HepG2 (cell line): ENCODE results near the gene MICAL3. TPM values are rescaled to one million over a fixed set of nuclear protein-coding genes. Genes with fewer than 3 reads are reported as not detected.

Source experiments
- AHR ChIP-seq: IDR thresholded peaks from 2 replicates; pipeline ENCODE4 v1.6.1; 2018; ENCODE audit warnings: missing genetic modification reagents, missing compliant biosample characterization
- HHEX ChIP-seq: IDR thresholded peaks from 2 replicates; pipeline ENCODE4 v1.6.1; 2016; ENCODE audit warnings: control low read depth
- KDM4B ChIP-seq: sonication (generic); formaldehyde crosslinking; IDR thresholded peaks from 2 replicates; pipeline ENCODE4 v1.4.0; 2020; ENCODE audit warnings: missing genetic modification reagents
- MAFF ChIP-seq: IDR thresholded peaks from 2 replicates; pipeline ENCODE4 v1.6.1; 2011; ENCODE audit warnings: low read depth, low read length, improper control_type of control experiment
- TAF1 ChIP-seq: sonication (generic); formaldehyde crosslinking; IDR thresholded peaks from 2 replicates; pipeline ENCODE4 v1.4.0; 2020; ENCODE audit warnings: missing genetic modification reagents
- TBX2 ChIP-seq: sonication (generic); formaldehyde crosslinking; IDR thresholded peaks from 2 replicates; pipeline ENCODE4 v1.5.0; 2020; ENCODE audit warnings: missing genetic modification reagents, mild to moderate bottlenecking, borderline replicate concordance
- U2AF2 ChIP-seq: fragments of 200-400 bp; formaldehyde crosslinking; IDR thresholded peaks from 2 replicates; pipeline ENCODE4 v1.6.1; 2017; ENCODE audit warnings: low read depth, mild to moderate bottlenecking, low read length
- YEATS2 ChIP-seq: sonication (generic); formaldehyde crosslinking; IDR thresholded peaks from 2 replicates; pipeline ENCODE4 v1.4.0; 2020; ENCODE audit warnings: missing genetic modification reagents, borderline replicate concordance
- ZFX ChIP-seq: sonication (generic); formaldehyde crosslinking; IDR thresholded peaks from 2 replicates; pipeline ENCODE4 v1.4.0; 2020; ENCODE audit warnings: mild to moderate bottlenecking, low read depth, missing genetic modification reagents, moderate library complexity
- ZKSCAN1 ChIP-seq: fragments of 150-350 bp; IDR thresholded peaks from 2 replicates; pipeline ENCODE4 v1.6.1; 2014; ENCODE audit warnings: low read length
- ZMYM4 ChIP-seq: sonication (generic); formaldehyde crosslinking; IDR thresholded peaks from 2 replicates; pipeline ENCODE4 v1.8.1; 2023; ENCODE audit warnings: mild to moderate bottlenecking, missing genetic modification reagents
- ZNF264 ChIP-seq: sonication (generic); formaldehyde crosslinking; IDR thresholded peaks from 2 replicates; pipeline ENCODE4 v1.4.0; 2020; ENCODE audit warnings: missing genetic modification reagents
- ZNF3 ChIP-seq: IDR thresholded peaks from 2 replicates; pipeline ENCODE4 v1.7.0; 2017; ENCODE audit warnings: inconsistent platforms
- ZNF615 ChIP-seq: sonication (generic); formaldehyde crosslinking; IDR thresholded peaks from 2 replicates; pipeline ENCODE4 v1.5.0; 2020; ENCODE audit warnings: mild to moderate bottlenecking, missing genetic modification reagents, borderline replicate concordance
- ZNF776 ChIP-seq: sonication (generic); formaldehyde crosslinking; IDR thresholded peaks from 2 replicates; pipeline ENCODE4 v1.4.0; 2020; ENCODE audit warnings: mild to moderate bottlenecking, missing genetic modification reagents
- polyA plus RNA-seq, 8 experiments: library from polyadenylated mRNA; depleted of rRNA in 3 of 8; stranded (reverse) in 7 of 8; unstranded in 1 of 8; fragments of >200 nt; fragmentation: Illumina TruSeq in 4 of 8; extraction: Trizol in 4 of 8; gene quantifications; 2 replicates each; pipeline versions ENCODE4 v1.2.1 to v1.2.3, GENCODE V29; 2011 to 2016; ENCODE audit warnings: low read depth in 4 of 8, missing spikeins in 1 of 8, mixed read lengths in 1 of 8; ENCODE audit not compliant: insufficient read depth in 1 of 8
- total RNA-seq, 5 experiments: library from RNA; depleted of rRNA; stranded (reverse); fragments of >200 nt; fragmentation: Illumina TruSeq; extraction: Trizol; gene quantifications; 2 replicates each; pipeline ENCODE4 v1.2.3, GENCODE V29; 2016; ENCODE audit warnings: low read depth in 1 of 5
- TF ChIP-seq, protein P1 (sequence below): sonication (generic); formaldehyde crosslinking; IDR thresholded peaks from 2 replicates; pipeline ENCODE4 v1.5.1; 2020; ENCODE audit warnings: missing genetic modification reagents, mild to moderate bottlenecking, borderline replicate concordance
- TF ChIP-seq, protein P2 (sequence below): sonication (generic); formaldehyde crosslinking; IDR thresholded peaks from 2 replicates; pipeline ENCODE4 v1.4.0; 2020; ENCODE audit warnings: missing genetic modification reagents, borderline replicate concordance
- TF ChIP-seq, protein P3 (sequence below): IDR thresholded peaks from 2 replicates; pipeline ENCODE4 v1.6.1; 2012; ENCODE audit warnings: low read depth, low read length, improper control_type of control experiment
- TF ChIP-seq, protein P4 (sequence below): sonication (generic); formaldehyde crosslinking; IDR thresholded peaks from 2 replicates; pipeline ENCODE4 v1.5.1; 2020; ENCODE audit warnings: missing genetic modification reagents, mild to moderate bottlenecking, borderline replicate concordance

MICAL3 gene
- total and polyA plus RNA-seq, 2 of the 13 experiments (the other 11 are each of a cell fraction or from before 2014, with no cell fraction given): 5.3 to 12.5 TPM

DNA sequence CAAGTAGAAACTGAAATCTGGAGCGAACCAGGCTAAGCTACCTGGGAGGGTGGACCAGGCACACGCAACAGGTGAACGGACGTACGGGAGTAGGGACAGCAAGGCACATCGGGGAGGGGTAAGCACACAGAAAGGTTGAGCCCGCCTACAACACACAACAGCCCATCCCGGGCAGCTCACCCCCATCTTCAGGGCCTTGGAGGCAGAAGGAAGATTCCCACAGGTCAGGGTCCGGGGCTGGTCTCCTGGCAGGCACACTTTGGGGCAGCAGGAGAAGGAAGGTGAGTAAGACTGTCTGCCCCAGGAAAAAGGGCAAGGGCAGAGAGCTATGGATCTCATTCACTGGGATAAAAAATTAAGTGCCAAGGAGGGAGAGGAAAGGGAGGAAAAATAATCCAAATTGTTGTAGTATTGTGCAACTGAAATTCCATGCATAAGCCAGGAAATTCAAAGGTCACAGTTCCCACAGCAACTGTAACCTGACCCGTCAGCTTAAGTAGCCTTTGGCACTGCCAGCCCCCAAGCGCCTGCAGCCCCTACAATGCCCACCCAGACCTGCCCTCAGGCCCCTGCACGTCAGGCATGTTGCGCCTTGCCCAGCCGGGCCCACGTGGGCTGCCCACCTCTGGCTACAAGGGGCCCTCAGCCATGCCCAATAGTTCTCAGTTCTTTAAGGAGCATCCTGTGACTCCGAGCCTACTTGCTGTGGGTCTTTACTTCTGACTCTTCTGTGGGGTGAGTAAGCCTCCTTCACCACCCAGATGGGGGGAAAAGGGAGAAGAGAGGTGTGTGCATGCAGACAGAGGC is 51.8 kb downstream of the MICAL3 start (continued):
- TF ChIP-seq ZKSCAN1 (0 out of 2 replicates have a peak, but pooled peaks have one; percentile 13), ZNF264 (CRISPR knock-in tag) (no peak), U2AF2 (no peak), KDM4B (CRISPR knock-in tag) (peak; percentile 47; the same call in 1 of the 2 replicates), HHEX (CRISPR knock-in tag) (no peak), TAF1 (CRISPR knock-in tag) (peak; percentile 36; the same call in 1 of the 2 replicates), ZNF776 (0 out of 2 replicates have a peak, but pooled peaks have one; percentile 21), AHR (CRISPR knock-in tag) (no peak), TBX2 (CRISPR knock-in tag) (peak; percentile 78; the same call in 1 of the 2 replicates), ZNF3 (CRISPR knock-in tag) (no peak), ZNF615 (CRISPR knock-in tag) (no peak), ZMYM4 (CRISPR knock-in tag) (0 out of 2 replicates have a peak, but pooled peaks have one; percentile 17), MAFF (no peak), YEATS2 (CRISPR knock-in tag) (no peak), ZFX (CRISPR knock-in tag) (0 out of 2 replicates have a peak, but pooled peaks have one; percentile 30)
- TF ChIP-seq, protein P1, sequence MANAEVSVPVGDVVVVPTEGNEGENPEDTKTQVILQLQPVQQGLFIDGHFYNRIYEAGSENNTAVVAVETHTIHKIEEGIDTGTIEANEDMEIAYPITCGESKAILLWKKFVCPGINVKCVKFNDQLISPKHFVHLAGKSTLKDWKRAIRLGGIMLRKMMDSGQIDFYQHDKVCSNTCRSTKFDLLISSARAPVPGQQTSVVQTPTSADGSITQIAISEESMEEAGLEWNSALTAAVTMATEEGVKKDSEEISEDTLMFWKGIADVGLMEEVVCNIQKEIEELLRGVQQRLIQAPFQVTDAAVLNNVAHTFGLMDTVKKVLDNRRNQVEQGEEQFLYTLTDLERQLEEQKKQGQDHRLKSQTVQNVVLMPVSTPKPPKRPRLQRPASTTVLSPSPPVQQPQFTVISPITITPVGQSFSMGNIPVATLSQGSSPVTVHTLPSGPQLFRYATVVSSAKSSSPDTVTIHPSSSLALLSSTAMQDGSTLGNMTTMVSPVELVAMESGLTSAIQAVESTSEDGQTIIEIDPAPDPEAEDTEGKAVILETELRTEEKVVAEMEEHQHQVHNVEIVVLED (CRISPR knock-in tag): no peak
- TF ChIP-seq, protein P2, sequence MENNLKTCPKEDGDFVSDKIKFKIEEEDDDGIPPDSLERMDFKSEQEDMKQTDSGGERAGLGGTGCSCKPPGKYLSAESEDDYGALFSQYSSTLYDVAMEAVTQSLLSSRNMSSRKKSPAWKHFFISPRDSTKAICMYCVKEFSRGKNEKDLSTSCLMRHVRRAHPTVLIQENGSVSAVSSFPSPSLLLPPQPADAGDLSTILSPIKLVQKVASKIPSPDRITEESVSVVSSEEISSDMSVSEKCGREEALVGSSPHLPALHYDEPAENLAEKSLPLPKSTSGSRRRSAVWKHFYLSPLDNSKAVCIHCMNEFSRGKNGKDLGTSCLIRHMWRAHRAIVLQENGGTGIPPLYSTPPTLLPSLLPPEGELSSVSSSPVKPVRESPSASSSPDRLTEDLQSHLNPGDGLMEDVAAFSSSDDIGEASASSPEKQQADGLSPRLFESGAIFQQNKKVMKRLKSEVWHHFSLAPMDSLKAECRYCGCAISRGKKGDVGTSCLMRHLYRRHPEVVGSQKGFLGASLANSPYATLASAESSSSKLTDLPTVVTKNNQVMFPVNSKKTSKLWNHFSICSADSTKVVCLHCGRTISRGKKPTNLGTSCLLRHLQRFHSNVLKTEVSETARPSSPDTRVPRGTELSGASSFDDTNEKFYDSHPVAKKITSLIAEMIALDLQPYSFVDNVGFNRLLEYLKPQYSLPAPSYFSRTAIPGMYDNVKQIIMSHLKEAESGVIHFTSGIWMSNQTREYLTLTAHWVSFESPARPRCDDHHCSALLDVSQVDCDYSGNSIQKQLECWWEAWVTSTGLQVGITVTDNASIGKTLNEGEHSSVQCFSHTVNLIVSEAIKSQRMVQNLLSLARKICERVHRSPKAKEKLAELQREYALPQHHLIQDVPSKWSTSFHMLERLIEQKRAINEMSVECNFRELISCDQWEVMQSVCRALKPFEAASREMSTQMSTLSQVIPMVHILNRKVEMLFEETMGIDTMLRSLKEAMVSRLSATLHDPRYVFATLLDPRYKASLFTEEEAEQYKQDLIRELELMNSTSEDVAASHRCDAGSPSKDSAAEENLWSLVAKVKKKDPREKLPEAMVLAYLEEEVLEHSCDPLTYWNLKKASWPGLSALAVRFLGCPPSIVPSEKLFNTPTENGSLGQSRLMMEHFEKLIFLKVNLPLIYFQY (CRISPR knock-in tag): no peak
- TF ChIP-seq, protein P3, sequence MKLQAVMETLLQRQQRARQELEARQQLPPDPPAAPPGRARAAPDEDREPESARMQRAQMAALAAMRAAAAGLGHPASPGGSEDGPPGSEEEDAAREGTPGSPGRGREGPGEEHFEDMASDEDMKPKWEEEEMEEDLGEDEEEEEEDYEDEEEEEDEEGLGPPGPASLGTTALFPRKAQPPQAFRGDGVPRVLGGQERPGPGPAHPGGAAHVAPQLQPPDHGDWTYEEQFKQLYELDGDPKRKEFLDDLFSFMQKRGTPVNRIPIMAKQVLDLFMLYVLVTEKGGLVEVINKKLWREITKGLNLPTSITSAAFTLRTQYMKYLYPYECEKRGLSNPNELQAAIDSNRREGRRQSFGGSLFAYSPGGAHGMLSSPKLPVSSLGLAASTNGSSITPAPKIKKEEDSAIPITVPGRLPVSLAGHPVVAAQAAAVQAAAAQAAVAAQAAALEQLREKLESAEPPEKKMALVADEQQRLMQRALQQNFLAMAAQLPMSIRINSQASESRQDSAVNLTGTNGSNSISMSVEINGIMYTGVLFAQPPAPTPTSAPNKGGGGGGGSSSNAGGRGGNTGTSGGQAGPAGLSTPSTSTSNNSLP: peak; percentile 38; the same call in 1 of the 2 replicates
- TF ChIP-seq, protein P4, sequence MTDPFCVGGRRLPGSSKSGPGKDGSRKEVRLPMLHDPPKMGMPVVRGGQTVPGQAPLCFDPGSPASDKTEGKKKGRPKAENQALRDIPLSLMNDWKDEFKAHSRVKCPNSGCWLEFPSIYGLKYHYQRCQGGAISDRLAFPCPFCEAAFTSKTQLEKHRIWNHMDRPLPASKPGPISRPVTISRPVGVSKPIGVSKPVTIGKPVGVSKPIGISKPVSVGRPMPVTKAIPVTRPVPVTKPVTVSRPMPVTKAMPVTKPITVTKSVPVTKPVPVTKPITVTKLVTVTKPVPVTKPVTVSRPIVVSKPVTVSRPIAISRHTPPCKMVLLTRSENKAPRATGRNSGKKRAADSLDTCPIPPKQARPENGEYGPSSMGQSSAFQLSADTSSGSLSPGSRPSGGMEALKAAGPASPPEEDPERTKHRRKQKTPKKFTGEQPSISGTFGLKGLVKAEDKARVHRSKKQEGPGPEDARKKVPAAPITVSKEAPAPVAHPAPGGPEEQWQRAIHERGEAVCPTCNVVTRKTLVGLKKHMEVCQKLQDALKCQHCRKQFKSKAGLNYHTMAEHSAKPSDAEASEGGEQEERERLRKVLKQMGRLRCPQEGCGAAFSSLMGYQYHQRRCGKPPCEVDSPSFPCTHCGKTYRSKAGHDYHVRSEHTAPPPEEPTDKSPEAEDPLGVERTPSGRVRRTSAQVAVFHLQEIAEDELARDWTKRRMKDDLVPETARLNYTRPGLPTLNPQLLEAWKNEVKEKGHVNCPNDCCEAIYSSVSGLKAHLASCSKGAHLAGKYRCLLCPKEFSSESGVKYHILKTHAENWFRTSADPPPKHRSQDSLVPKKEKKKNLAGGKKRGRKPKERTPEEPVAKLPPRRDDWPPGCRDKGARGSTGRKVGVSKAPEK (CRISPR knock-in tag): no peak
